WTC11 (cell line): ENCODE results near the gene ST6GALNAC1. TPM values are rescaled to one million over a fixed set of nuclear protein-coding genes. Genes with fewer than 3 reads are reported as not detected.

Experiments
- ATAC-seq: fragments of 200-7000 bp; cut with Tn5 transposase; 2 replicates; pipeline ENCODE4 v1.10.0; 2021; ENCODE audit warnings: mild to moderate bottlenecking, moderate library complexity
- CTCF ChIA-PET: fragments of 300-600 bp; sonication (Branson Sonifier 250); formaldehyde crosslinking; loops from one replicate; lab custom pipeline; 2021; ENCODE audit warnings: antibody characterized with exemption; lab: Charles Lee
- POLR2A ChIA-PET: fragments of 350-600 bp; sonication (Branson Sonifier 250); formaldehyde crosslinking; loops from one replicate; lab custom pipeline; 2021; ENCODE audit warnings: antibody characterized with exemption; lab: Charles Lee
- DNase-seq: peaks from one replicate; pipeline ENCODE4 v3.0.0; 2021; ENCODE audit warnings: low spot score
- H3K27ac Mint-ChIP-seq: 2 replicates; pipeline ENCODE4 v1.8.0; 2021; ENCODE audit warnings: mixed read lengths
- H3K27me3 Mint-ChIP-seq: 2 replicates; pipeline ENCODE4 v1.8.0; 2021; ENCODE audit warnings: low read depth, mild to moderate bottlenecking, moderate library complexity, mixed read lengths
- H3K36me3 Mint-ChIP-seq: 2 replicates; pipeline ENCODE4 v1.8.0; 2021; ENCODE audit warnings: mixed read lengths
- H3K4me1 Mint-ChIP-seq: 2 replicates; pipeline ENCODE4 v1.8.0; 2022; ENCODE audit warnings: mixed read lengths
- H3K4me3 Mint-ChIP-seq: 2 replicates; pipeline ENCODE4 v1.8.0; 2021; ENCODE audit warnings: mild to moderate bottlenecking, moderate library complexity, mixed read lengths
- H3K9me3 Mint-ChIP-seq: 2 replicates; pipeline ENCODE4 v1.8.0; 2021; ENCODE audit warnings: mixed read lengths
- ATF1 ChIP-seq: sonication (generic); formaldehyde crosslinking; IDR thresholded peaks from 2 replicates; pipeline ENCODE4 v1.8.1; 2023; ENCODE audit warnings: mild to moderate bottlenecking, moderate library complexity, missing genetic modification reagents
- ATF6 ChIP-seq: sonication (generic); formaldehyde crosslinking; IDR thresholded peaks from 2 replicates; pipeline ENCODE4 v1.8.1; 2023; ENCODE audit warnings: mild to moderate bottlenecking, missing genetic modification reagents
- CDX4 ChIP-seq: fragments of 250-450 bp; sonication (Bioruptor Pico); IDR thresholded peaks from 2 replicates; pipeline ENCODE4 v1.9.0; 2021; ENCODE audit warnings: moderate library complexity, mild to moderate bottlenecking, inconsistent platforms, borderline replicate concordance
- CREB1 ChIP-seq: sonication (generic); formaldehyde crosslinking; IDR thresholded peaks from 2 replicates; pipeline ENCODE4 v1.8.0; 2023; ENCODE audit warnings: mild to moderate bottlenecking, missing genetic modification reagents
- EMX1 ChIP-seq: fragments of 250-450 bp; sonication (Bioruptor Pico); IDR thresholded peaks from 2 replicates; pipeline ENCODE4 v1.8.0; 2021; ENCODE audit warnings: mild to moderate bottlenecking
- GRHL2 ChIP-seq: fragments of 250-450 bp; sonication (Bioruptor Pico); IDR thresholded peaks from 2 replicates; pipeline ENCODE4 v1.8.0; 2022; ENCODE audit warnings: mild to moderate bottlenecking, moderate library complexity; ENCODE audit not compliant: insufficient replicate concordance, severe bottlenecking
- HMGXB4 ChIP-seq: sonication (generic); formaldehyde crosslinking; IDR thresholded peaks from 2 replicates; pipeline ENCODE4 v1.8.1; 2023; ENCODE audit warnings: mild to moderate bottlenecking, moderate library complexity, missing genetic modification reagents
- MAX ChIP-seq: sonication (generic); formaldehyde crosslinking; IDR thresholded peaks from 2 replicates; pipeline ENCODE4 v1.8.0; 2022; ENCODE audit warnings: mild to moderate bottlenecking, missing genetic modification reagents
- MYBL2 ChIP-seq: sonication (generic); formaldehyde crosslinking; IDR thresholded peaks from 2 replicates; pipeline ENCODE4 v1.8.1; 2023; ENCODE audit warnings: mild to moderate bottlenecking, moderate library complexity, missing genetic modification reagents
- NFE2L1 ChIP-seq: sonication (generic); formaldehyde crosslinking; IDR thresholded peaks from 2 replicates; pipeline ENCODE4 v1.8.1; 2023; ENCODE audit warnings: missing genetic modification reagents
- OVOL2 ChIP-seq: fragments of 250-450 bp; sonication (Bioruptor Pico); IDR thresholded peaks from 2 replicates; pipeline ENCODE4 v1.9.0; 2021; ENCODE audit warnings: mild to moderate bottlenecking, borderline replicate concordance
- PRDM15 ChIP-seq: sonication (generic); formaldehyde crosslinking; IDR thresholded peaks from 2 replicates; pipeline ENCODE4 v1.8.0; 2022; ENCODE audit warnings: missing genetic modification reagents
- RORB ChIP-seq: fragments of 250-450 bp; sonication (Bioruptor Pico); IDR thresholded peaks from 2 replicates; pipeline ENCODE4 v1.9.0; 2021; ENCODE audit warnings: mild to moderate bottlenecking
- SOX15 ChIP-seq: fragments of 250-450 bp; sonication (Bioruptor Pico); IDR thresholded peaks from 2 replicates; pipeline ENCODE4 v1.9.0; 2021; ENCODE audit warnings: mild to moderate bottlenecking
- TCF7 ChIP-seq: sonication (generic); formaldehyde crosslinking; IDR thresholded peaks from 2 replicates; pipeline ENCODE4 v1.8.0; 2022; ENCODE audit warnings: mild to moderate bottlenecking, low read depth, missing genetic modification reagents, moderate library complexity
- TEAD1 ChIP-seq: sonication (generic); formaldehyde crosslinking; IDR thresholded peaks from 2 replicates; pipeline ENCODE4 v1.8.0; 2022; ENCODE audit warnings: mild to moderate bottlenecking, missing genetic modification reagents
- USF1 ChIP-seq: sonication (generic); formaldehyde crosslinking; IDR thresholded peaks from 2 replicates; pipeline ENCODE4 v1.8.0; 2022; ENCODE audit warnings: mild to moderate bottlenecking, missing genetic modification reagents
- ZNF138 ChIP-seq: sonication (generic); formaldehyde crosslinking; conservative IDR thresholded peaks from 2 replicates; pipeline ENCODE4 v1.8.1; 2022; ENCODE audit warnings: mild to moderate bottlenecking, moderate library complexity, missing genetic modification reagents
- ZNF416 ChIP-seq: fragments of 250-450 bp; sonication (Bioruptor Pico); IDR thresholded peaks from 2 replicates; pipeline ENCODE4 v1.9.0; 2021; ENCODE audit warnings: mild to moderate bottlenecking, inconsistent platforms
- total RNA-seq: library from RNA; stranded (reverse); gene quantifications from 3 replicates; pipeline ENCODE4 v1.2.3, GENCODE V29; 2021

The ST6GALNAC1 gene
- total RNA-seq, 1 experiment from 2014 or later: 0.13 TPM

GRCh38 chr17:76686538-76687297 is 43.2 kb upstream of the ST6GALNAC1 start:
- Mint-ChIP-seq H3K27ac (no peak overlapping the region), H3K9me3 (no peaks in the 10 kb centered on the region), H3K27me3 (no peaks in the 10 kb centered on the region), H3K4me1 (peaks cover 16% of the 10 kb centered on the region), H3K4me3 (no peak overlapping the region), H3K36me3 (no peaks in the 10 kb centered on the region)
- ChIA-PET CTCF (interaction anchor here (0.6 to 1.1 kb wide), 4 partner anchors 21 to 97 kb away, joined by 3 to 8 read pairs (median 3); no protein-coding TSS in a partner anchor), POLR2A (no interaction called here)
- no peak for DNase-seq
- no peak for TF ChIP-seq NFE2L1 (CRISPR knock-in tag)
- TF ChIP-seq HMGXB4 (CRISPR knock-in tag): no peak
- TF ChIP-seq MYBL2: no peak
- ATAC-seq: no peak

- POLR2A ChIA-PET: no interaction called here
- CTCF ChIA-PET: interaction anchor here (0.6 to 1.9 kb wide), 3 partner anchors 15 to 62 kb away, joined by 3 to 8 read pairs (median 6); no protein-coding TSS in a partner anchor
Measured at GRCh38 chr17:76685846-76686245, 42.3 kb upstream of the ST6GALNAC1 start.

GRCh38 chr17:76685366-76685765 is 41.8 kb upstream of the ST6GALNAC1 start:
- no peaks in the 10 kb centered on the region for H3K27me3 Mint-ChIP-seq
- peak overlapping the region; percentile 72; the same call in 1 of the 2 replicates for H3K27ac Mint-ChIP-seq
- no peak overlapping the region for H3K4me3 Mint-ChIP-seq
- no peaks in the 10 kb centered on the region for H3K36me3 Mint-ChIP-seq
- H3K9me3 Mint-ChIP-seq: no peaks in the 10 kb centered on the region
- H3K4me1 Mint-ChIP-seq: peaks cover 16% of the 10 kb centered on the region
- no peak for ATAC-seq
- no peak for DNase-seq
- no peak for TF ChIP-seq GRHL2 (CRISPR knock-in tag)
- ChIA-PET POLR2A (no interaction called here), CTCF (interaction anchor here (0.9 to 1.9 kb wide), 3 partner anchors 14 to 61 kb away, joined by 3 to 8 read pairs (median 6); no protein-coding TSS in a partner anchor)

More at GRCh38 chr17:76685846-76686245, 42.3 kb upstream of the ST6GALNAC1 start:
- Mint-ChIP-seq H3K27me3 (no peaks in the 10 kb centered on the region), H3K9me3 (no peaks in the 10 kb centered on the region), H3K27ac (no peak overlapping the region), H3K4me1 (peaks cover 16% of the 10 kb centered on the region), H3K4me3 (no peak overlapping the region), H3K36me3 (no peaks in the 10 kb centered on the region)
- ATAC-seq (no peak), DNase-seq (no peak)
- no peak for TF ChIP-seq MYBL2
- TF ChIP-seq RORB (CRISPR knock-in tag): no peak
- TF ChIP-seq ATF1 (CRISPR knock-in tag): no peak
- TF ChIP-seq PRDM15 (CRISPR knock-in tag): no peak
- no peak for TF ChIP-seq SOX15
- no peak for TF ChIP-seq NFE2L1 (CRISPR knock-in tag)
- no peak for TF ChIP-seq USF1 (CRISPR knock-in tag)
- TF ChIP-seq ZNF138 (CRISPR knock-in tag): no peak

GRCh38 chr17:76684756-76685155 is 41.2 kb upstream of the ST6GALNAC1 start:
- POLR2A ChIA-PET: no interaction called here
- H3K36me3 Mint-ChIP-seq: no peaks in the 10 kb centered on the region
- CTCF ChIA-PET: interaction anchor here (0.9 to 2.3 kb wide), 13 partner anchors 11 to 162 kb away, joined by 3 to 16 read pairs (median 5); no protein-coding TSS in a partner anchor
- TF ChIP-seq TCF7 (CRISPR knock-in tag): no peak
- no peak for TF ChIP-seq MAX (CRISPR knock-in tag)
- TF ChIP-seq OVOL2: no peak
- TF ChIP-seq ZNF416 (CRISPR knock-in tag): no peak
- TF ChIP-seq CDX4 (CRISPR knock-in tag): no peak
- no peak for TF ChIP-seq TEAD1 (CRISPR knock-in tag)
- TF ChIP-seq NFE2L1 (CRISPR knock-in tag): no peak
- no peak for TF ChIP-seq ATF6 (CRISPR knock-in tag)
- no peak for TF ChIP-seq CREB1
- no peak for TF ChIP-seq EMX1 (CRISPR knock-in tag)

More at GRCh38 chr17:76684756-76685155, 41.2 kb upstream of the ST6GALNAC1 start:
- no peak for ATAC-seq
- H3K27ac Mint-ChIP-seq: no peak overlapping the region
- peaks cover 16% of the 10 kb centered on the region for H3K4me1 Mint-ChIP-seq
- DNase-seq: no peak
- H3K4me3 Mint-ChIP-seq: no peak overlapping the region
- no peaks in the 10 kb centered on the region for H3K9me3 Mint-ChIP-seq
- H3K27me3 Mint-ChIP-seq: no peaks in the 10 kb centered on the region
